ENCODE results near the gene TEKTIP1.

DNA sequence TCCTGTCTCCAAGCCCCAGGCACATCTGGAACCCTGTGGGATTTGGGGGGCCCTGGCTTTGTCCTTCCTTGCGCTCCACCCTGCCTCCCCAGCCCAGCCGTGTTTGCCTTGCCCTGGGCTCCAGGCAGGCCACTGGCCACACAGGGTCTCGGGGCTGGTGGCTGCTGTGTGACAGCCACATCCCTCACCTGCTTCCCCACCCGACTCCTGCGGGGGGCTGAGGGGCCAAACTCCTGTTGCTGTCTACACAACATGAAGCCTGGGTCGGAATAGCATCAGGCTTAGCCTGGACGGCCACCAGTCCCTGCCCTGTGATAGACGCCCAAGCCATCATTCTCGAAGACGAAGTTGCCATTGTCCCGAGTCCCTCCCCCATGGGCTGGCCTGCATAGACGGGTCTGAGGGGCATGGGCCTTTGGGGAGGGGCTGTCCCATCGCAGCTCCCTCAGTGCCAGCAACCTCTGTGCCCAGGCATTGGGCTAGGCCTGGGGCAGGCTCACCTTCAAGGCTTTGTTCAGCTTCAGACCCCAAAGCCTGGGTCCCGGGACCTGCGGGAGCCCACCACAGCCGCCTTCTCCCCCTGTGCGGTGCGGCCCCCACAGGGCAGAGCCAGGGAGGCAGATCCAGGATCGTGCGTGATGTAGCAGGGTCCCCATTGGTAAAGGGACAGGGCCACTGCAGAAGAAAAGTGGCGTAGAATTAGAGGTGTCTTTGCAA, 15.5 kb upstream of the TEKTIP1 start:
- TF ChIP-seq POLR2A (IDR thresholded peaks at IDR 0.05) (no peak), POLR2AphosphoS5 (IDR thresholded peaks at IDR 0.05) (no peak)
- TF ChIP-seq, protein P1, sequence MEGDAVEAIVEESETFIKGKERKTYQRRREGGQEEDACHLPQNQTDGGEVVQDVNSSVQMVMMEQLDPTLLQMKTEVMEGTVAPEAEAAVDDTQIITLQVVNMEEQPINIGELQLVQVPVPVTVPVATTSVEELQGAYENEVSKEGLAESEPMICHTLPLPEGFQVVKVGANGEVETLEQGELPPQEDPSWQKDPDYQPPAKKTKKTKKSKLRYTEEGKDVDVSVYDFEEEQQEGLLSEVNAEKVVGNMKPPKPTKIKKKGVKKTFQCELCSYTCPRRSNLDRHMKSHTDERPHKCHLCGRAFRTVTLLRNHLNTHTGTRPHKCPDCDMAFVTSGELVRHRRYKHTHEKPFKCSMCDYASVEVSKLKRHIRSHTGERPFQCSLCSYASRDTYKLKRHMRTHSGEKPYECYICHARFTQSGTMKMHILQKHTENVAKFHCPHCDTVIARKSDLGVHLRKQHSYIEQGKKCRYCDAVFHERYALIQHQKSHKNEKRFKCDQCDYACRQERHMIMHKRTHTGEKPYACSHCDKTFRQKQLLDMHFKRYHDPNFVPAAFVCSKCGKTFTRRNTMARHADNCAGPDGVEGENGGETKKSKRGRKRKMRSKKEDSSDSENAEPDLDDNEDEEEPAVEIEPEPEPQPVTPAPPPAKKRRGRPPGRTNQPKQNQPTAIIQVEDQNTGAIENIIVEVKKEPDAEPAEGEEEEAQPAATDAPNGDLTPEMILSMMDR (IDR thresholded peaks at IDR 0.05) = no peak
